Esophagus muscularis mucosa (tissue), 4 donors: ENCODE data around the gene ABCF2. TPM values are rescaled to one million over a fixed set of nuclear protein-coding genes. Genes with fewer than 3 reads are reported as not detected.

ENCODE experiments used
- DNase-seq: peaks from one replicate; pipeline ENCODE4 v3.0.0-alpha.2; 2017; ENCODE audit errors: extremely low spot score
- H3K27ac ChIP-seq, 4 donors: fragments of 200-600 bp; sonication (generic); replicated peaks in 1 of 4; 1 replicate in 3 of 4; 2 replicates in 1 of 4; pipeline ENCODE4 v1.5.1; 2016 to 2019; ENCODE audit warnings: mild to moderate bottlenecking in 1 of 4
- H3K27me3 ChIP-seq, 4 donors: fragments of 200-600 bp; sonication (generic); one replicate each; pipeline versions ENCODE4 v1.5.1 to v1.6.0; 2016 to 2019
- H3K36me3 ChIP-seq, 4 donors: fragments of 200-600 bp; sonication (generic); one replicate each; pipeline ENCODE4 v1.5.1; 2016 to 2019
- H3K4me1 ChIP-seq, 4 donors: fragments of 200-600 bp; sonication (generic); one replicate each; pipeline ENCODE4 v1.5.1; 2016 to 2019
- H3K4me3 ChIP-seq, 4 donors: fragments of 200-600 bp; sonication (generic); 1 replicate in 2 of 4; 2 replicates in 2 of 4; pipeline ENCODE4 v1.5.1; 2016 to 2019; ENCODE audit warnings: mild to moderate bottlenecking in 4 of 4, moderate library complexity in 1 of 4
- H3K9me3 ChIP-seq, 4 donors: fragments of 200-600 bp; sonication (generic); 1 replicate in 3 of 4; 2 replicates in 1 of 4; pipeline ENCODE4 v1.5.1; 2016 to 2019
- EP300 ChIP-seq: sonication (generic); formaldehyde crosslinking; IDR thresholded peaks from one replicate; pipeline ENCODE4 v1.6.1; 2017; ENCODE audit warnings: antibody characterized with exemption
- POLR2A ChIP-seq: fragments of 450-650 bp; IDR thresholded peaks from one replicate; pipeline ENCODE4 v1.6.1; 2017; ENCODE audit warnings: antibody characterized with exemption, moderate library complexity, mild to moderate bottlenecking, low read depth
- POLR2AphosphoS5 ChIP-seq, 2 donors: sonication (generic); formaldehyde crosslinking; IDR thresholded peaks; one replicate each; pipeline ENCODE4 v1.6.1; 2017; ENCODE audit warnings: antibody characterized with exemption in 2 of 2
- WGBS: methylation state at CpG from one replicate; pipeline ENCODE4 v1.1.5; 2018; 5-methylcytosine and 5-hydroxymethylcytosine counted together
- intact Hi-C: fragments of 100-400 bp; cut with DNase I; formaldehyde crosslinking; loops from one replicate; pipeline ENCODE4 v1.15.1; 2023
- total RNA-seq, 4 donors: library from RNA; depleted of rRNA; stranded (reverse); fragments of >200 nt; gene quantifications; one replicate each; pipeline versions ENCODE4 v1.1.0 to v1.2.1, GENCODE V29; 2016
- TF ChIP-seq, protein P1 (sequence below), 3 experiments: fragments of 200-600 bp in 2 of 3; fragments of 450-650 bp in 1 of 3; sonication (generic) in 2 of 3; IDR thresholded peaks; one replicate each; pipeline ENCODE4 v1.5.1; 2017 to 2019; ENCODE audit warnings: antibody characterized with exemption in 3 of 3, mild to moderate bottlenecking in 2 of 3, moderate library complexity in 1 of 3

The ABCF2 gene
- total RNA-seq, result 10 to 100 TPM; 33.8 to 53.2 (median 39.0) TPM

DNA sequence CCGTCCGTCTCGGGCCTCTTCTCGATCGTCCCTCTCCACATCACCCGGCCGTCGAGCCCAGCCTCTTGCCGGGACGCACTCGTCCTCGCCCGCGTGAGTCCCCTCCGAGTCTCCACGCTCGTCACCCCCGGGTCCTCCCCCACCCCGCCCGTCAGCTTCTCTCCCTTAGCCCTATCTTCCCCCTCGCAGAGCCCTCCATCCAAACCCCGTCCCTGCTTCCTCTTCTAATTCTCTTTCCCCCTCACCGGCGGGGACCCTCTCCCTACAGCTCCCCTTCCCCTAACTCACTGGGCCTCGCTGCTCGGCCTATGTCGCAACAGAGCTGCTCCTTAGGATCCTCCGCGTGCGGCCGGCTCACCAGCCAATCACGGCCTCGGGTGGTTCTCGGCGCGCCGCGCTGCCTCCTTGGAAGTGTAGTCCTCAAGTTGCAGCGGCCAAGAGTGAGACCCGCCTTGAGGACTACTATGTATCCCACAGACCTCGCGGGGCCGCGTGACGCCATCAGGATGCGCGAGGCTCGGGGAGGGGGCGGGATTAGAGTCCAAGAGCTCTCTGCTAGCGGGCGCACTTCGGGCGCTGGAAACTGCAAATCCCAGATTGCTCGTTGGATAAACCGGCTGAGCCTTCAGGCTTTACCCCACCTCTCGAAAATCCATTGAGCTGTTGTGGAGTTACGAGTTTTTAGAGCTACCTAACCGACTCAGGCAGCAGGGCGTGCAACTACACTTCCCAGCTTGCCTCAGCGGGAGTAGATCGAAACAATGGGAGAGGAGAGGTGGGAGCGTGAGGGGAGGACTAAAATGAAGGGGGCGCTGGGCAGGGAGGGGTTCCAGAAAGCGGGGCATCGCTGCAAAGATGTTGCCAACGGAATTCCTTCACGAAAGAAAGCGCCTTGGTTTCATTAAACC is at the start of gene ABCF2:
Gene ABCF2 (minus strand): TSS at position 331 of the 908 bp plus-strand sequence. CDS start 747 bp downstream, outside the sequence.
- H3K9me3 ChIP-seq, result no peaks in the 10 kb centered on the region
- TF ChIP-seq POLR2A (no peak), POLR2AphosphoS5 (IDR thresholded peaks at IDR 0.05) (peak; percentile 88 to 89), EP300 (no peak)
- TF ChIP-seq, protein P1, sequence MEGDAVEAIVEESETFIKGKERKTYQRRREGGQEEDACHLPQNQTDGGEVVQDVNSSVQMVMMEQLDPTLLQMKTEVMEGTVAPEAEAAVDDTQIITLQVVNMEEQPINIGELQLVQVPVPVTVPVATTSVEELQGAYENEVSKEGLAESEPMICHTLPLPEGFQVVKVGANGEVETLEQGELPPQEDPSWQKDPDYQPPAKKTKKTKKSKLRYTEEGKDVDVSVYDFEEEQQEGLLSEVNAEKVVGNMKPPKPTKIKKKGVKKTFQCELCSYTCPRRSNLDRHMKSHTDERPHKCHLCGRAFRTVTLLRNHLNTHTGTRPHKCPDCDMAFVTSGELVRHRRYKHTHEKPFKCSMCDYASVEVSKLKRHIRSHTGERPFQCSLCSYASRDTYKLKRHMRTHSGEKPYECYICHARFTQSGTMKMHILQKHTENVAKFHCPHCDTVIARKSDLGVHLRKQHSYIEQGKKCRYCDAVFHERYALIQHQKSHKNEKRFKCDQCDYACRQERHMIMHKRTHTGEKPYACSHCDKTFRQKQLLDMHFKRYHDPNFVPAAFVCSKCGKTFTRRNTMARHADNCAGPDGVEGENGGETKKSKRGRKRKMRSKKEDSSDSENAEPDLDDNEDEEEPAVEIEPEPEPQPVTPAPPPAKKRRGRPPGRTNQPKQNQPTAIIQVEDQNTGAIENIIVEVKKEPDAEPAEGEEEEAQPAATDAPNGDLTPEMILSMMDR (IDR thresholded peaks at IDR 0.05), result peak in 1 of 3 experiments; percentile 18
- no peaks in the 10 kb centered on the region for H3K27me3 ChIP-seq
- H3K4me1 ChIP-seq, result peaks cover 32 to 33% (median 32%) of the 10 kb centered on the region in 4 donors
- peak within 1 kb of the TSS; percentile 73 to 85 (median 80) for H3K4me3 ChIP-seq
- peak; percentile 100 for DNase-seq
- under 1% methylated on average over 55 of the region's 68 CpGs for WGBS
- peaks cover 21 to 29% (median 28%) of the 10 kb centered on the region in 4 donors for H3K36me3 ChIP-seq
- peak within 1 kb of the TSS; percentile 74 to 85 (median 80) for H3K27ac ChIP-seq
- intact Hi-C loops, result no loop called here

- Histone ChIP-seq H3K4me1 (peaks cover 5 to 48% (median 30%) of the 10 kb centered on the region in 4 donors), H3K9me3 (no peaks in the 10 kb centered on the region), H3K27ac (peak overlapping the region in 2 of 4 donors; percentile 33 to 45), H3K27me3 (no peaks in the 10 kb centered on the region), H3K4me3 (peak overlapping the region; percentile 49 to 71 (median 54)), H3K36me3 (no peaks in the 10 kb centered on the region)
- 31% methylated on average over 10 of the region's 10 CpGs for WGBS
- no peak for TF ChIP-seq POLR2A
- TF ChIP-seq POLR2AphosphoS5 (IDR thresholded peaks at IDR 0.05), result no peak
- DNase-seq, result no peak
- intact Hi-C loops, result no loop called here
Observed at GRCh38 chr7:151275813-151276577, 49.0 kb upstream of the ABCF2 start.

GRCh38 chr7:151274936-151275812 is 48.2 kb upstream of the ABCF2 start:
- no peak overlapping the region for H3K4me3 ChIP-seq
- no peak for DNase-seq
- peaks cover 5 to 48% (median 30%) of the 10 kb centered on the region in 4 donors for H3K4me1 ChIP-seq
- 84% methylated on average over 17 of the region's 17 CpGs for WGBS
- no peak overlapping the region for H3K27ac ChIP-seq
- no peaks in the 10 kb centered on the region for H3K9me3 ChIP-seq
- TF ChIP-seq POLR2AphosphoS5 (IDR thresholded peaks at IDR 0.05) (no peak), EP300 (no peak)
- intact Hi-C loops, result no loop called here
- no peaks in the 10 kb centered on the region for H3K27me3 ChIP-seq
- H3K36me3 ChIP-seq, result no peaks in the 10 kb centered on the region

DNA sequence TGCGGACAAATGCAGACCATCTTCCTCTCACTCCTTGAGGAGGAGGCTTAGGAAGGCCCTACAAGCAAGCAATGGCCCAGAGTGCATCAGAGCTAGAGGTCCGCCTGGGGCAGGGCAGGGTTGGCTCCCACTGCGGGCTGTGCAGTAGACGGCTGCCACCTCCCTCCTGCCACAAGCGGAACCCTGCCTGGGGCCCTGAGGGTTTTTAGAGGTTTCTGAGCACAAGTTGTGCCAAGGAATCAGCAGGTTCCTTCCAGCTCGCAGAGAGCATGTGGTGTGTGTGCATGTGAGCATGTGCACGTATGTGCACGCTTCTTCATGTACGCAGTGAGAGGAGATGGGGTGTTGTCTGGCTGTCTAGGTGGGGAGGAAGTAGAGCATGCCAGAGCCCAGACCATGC is 47.4 kb upstream of the ABCF2 start:
- intact Hi-C loops, result no loop called here
- no peak for TF ChIP-seq EP300
- TF ChIP-seq POLR2AphosphoS5 (IDR thresholded peaks at IDR 0.05), result no peak
- no peak for TF ChIP-seq POLR2A
- TF ChIP-seq, protein P1 (IDR thresholded peaks at IDR 0.05), result no peak
- Histone ChIP-seq H3K4me1 (peaks cover 5 to 48% (median 30%) of the 10 kb centered on the region in 4 donors), H3K27ac (no peak overlapping the region), H3K9me3 (no peaks in the 10 kb centered on the region), H3K36me3 (peaks cover 0 to 4% (median 0%) of the 10 kb centered on the region in 4 donors), H3K27me3 (no peaks in the 10 kb centered on the region), H3K4me3 (no peak overlapping the region)
- 84% methylated on average over 9 of the region's 9 CpGs for WGBS
- DNase-seq, result no peak
